GM18499 (cell line): ENCODE measurements around the gene OR9Q1.

Source experiments
- ATAC-seq: cut with Tn5 transposase; IDR thresholded peaks from one replicate; pipeline ENCODE4 v1.9.1; 2021; ENCODE audit warnings: moderate number of reproducible peaks; ENCODE audit not compliant: insufficient read depth, unreplicated experiment

Gene OR9Q1

GRCh38 chr11:58216476-58216875 is 192.8 kb downstream of the OR9Q1 start:
- no peak for ATAC-seq

- no peak for ATAC-seq
Measured at GRCh38 chr11:58222721-58223120, 199.0 kb downstream of the OR9Q1 start.

- no peak for ATAC-seq
Measured at GRCh38 chr11:58227956-58228615, 204.4 kb downstream of the OR9Q1 start.
